ENCODE results near the gene PDE4D.

- TF ChIP-seq CTCF (IDR thresholded peaks at IDR 0.05) (no peak), POLR2A (IDR thresholded peaks at IDR 0.05) (no peak)
Observed at GRCh38 chr5:59354274-59354673, 539.3 kb downstream of the PDE4D start.

Measured in heart left ventricle (tissue), 13 donors.